ENCODE measurements around the gene PTPRD.

Gene PTPRD

GRCh38 chr9:8649807-8650206, 1963.0 kb downstream of the PTPRD start:
- DNase-seq, result no peak

GRCh38 chr9:8649160-8649559, 1963.6 kb downstream of the PTPRD start:
- DNase-seq, result no peak

- no peak for DNase-seq
Measured at GRCh38 chr9:8648271-8648845, 1964.4 kb downstream of the PTPRD start.

GRCh38 chr9:8647824-8648223, 1965.0 kb downstream of the PTPRD start:
- DNase-seq, result no peak

- no peak for DNase-seq
Measured at GRCh38 chr9:8644571-8644970, 1968.2 kb downstream of the PTPRD start.

GRCh38 chr9:8643896-8644295, 1968.9 kb downstream of the PTPRD start:
- no peak for DNase-seq

GRCh38 chr9:8643464-8643863, 1969.3 kb downstream of the PTPRD start:
- no peak for DNase-seq

- no peak for DNase-seq
Measured at GRCh38 chr9:8640761-8641160, 1972.0 kb downstream of the PTPRD start.

- DNase-seq, result no peak
Measured at GRCh38 chr9:8637626-8638025, 1975.2 kb downstream of the PTPRD start.

GRCh38 chr9:8633784-8634183, 1979.0 kb downstream of the PTPRD start:
- DNase-seq, result no peak

GRCh38 chr9:8632493-8632892, 1980.3 kb downstream of the PTPRD start:
- DNase-seq, result no peak

GRCh38 chr9:8628791-8629190, 1984.0 kb downstream of the PTPRD start:
- no peak for DNase-seq

GRCh38 chr9:8627976-8628679, 1984.7 kb downstream of the PTPRD start:
- DNase-seq, result no peak

- DNase-seq, result no peak
Measured at GRCh38 chr9:8622871-8623270, 1989.9 kb downstream of the PTPRD start.

GRCh38 chr9:8622222-8622802, 1990.5 kb downstream of the PTPRD start:
- DNase-seq, result no peak

GRCh38 chr9:8621416-8621815, 1991.4 kb downstream of the PTPRD start:
- DNase-seq, result no peak

GRCh38 chr9:8616414-8616813, 1996.4 kb downstream of the PTPRD start:
- no peak for DNase-seq

GRCh38 chr9:8614926-8615440, 1997.8 kb downstream of the PTPRD start:
- DNase-seq, result peak; percentile 2

GRCh38 chr9:8613346-8613825, 1999.4 kb downstream of the PTPRD start:
- DNase-seq, result no peak

- no peak for DNase-seq
Measured at GRCh38 chr9:8611153-8611552, 2001.6 kb downstream of the PTPRD start.

GRCh38 chr9:8610256-8610655, 2002.5 kb downstream of the PTPRD start:
- no peak for DNase-seq

- DNase-seq, result no peak
Measured at GRCh38 chr9:8605096-8605495, 2007.7 kb downstream of the PTPRD start.

GRCh38 chr9:8604201-8604600, 2008.6 kb downstream of the PTPRD start:
- no peak for DNase-seq
